GM21423 (cell line): ENCODE data around the gene PCDH9.
"Not testable (repeated sequence)": the region's sequence is repeated elsewhere in the genome, so short reads cannot be mapped to it uniquely, and the experiment has no call there.

Source experiments
- ATAC-seq: cut with Tn5 transposase; IDR thresholded peaks from one replicate; pipeline ENCODE4 v1.9.1; 2021; ENCODE audit warnings: mild to moderate bottlenecking, moderate library complexity; ENCODE audit not compliant: unreplicated experiment

Gene PCDH9

GRCh38 chr13:66803808-66804456 is 426.2 kb downstream of the PCDH9 start:
- no peak for ATAC-seq

- no peak for ATAC-seq
Measured at GRCh38 chr13:66803013-66803807, 426.9 kb downstream of the PCDH9 start.

- ATAC-seq, result no peak
Measured at GRCh38 chr13:66795636-66796035, 434.5 kb downstream of the PCDH9 start.

GRCh38 chr13:66794340-66795031 is 435.6 kb downstream of the PCDH9 start:
- ATAC-seq, result peak; percentile 82

- no peak for ATAC-seq
Measured at GRCh38 chr13:66790861-66791260, 439.3 kb downstream of the PCDH9 start.

GRCh38 chr13:66781241-66781640 is 448.9 kb downstream of the PCDH9 start:
- no peak for ATAC-seq

- no peak for ATAC-seq
Measured at GRCh38 chr13:66780814-66781213, 449.3 kb downstream of the PCDH9 start.

GRCh38 chr13:66778461-66778860 is 451.7 kb downstream of the PCDH9 start:
- ATAC-seq, result no peak

GRCh38 chr13:66775196-66775595 is 454.9 kb downstream of the PCDH9 start:
- no peak for ATAC-seq

- ATAC-seq, result no peak
Measured at GRCh38 chr13:66774046-66774445, 456.1 kb downstream of the PCDH9 start.

- no peak for ATAC-seq
Measured at GRCh38 chr13:66765559-66765958, 464.6 kb downstream of the PCDH9 start.

- not testable (repeated sequence) for ATAC-seq
Measured at GRCh38 chr13:66760678-66761077, 469.5 kb downstream of the PCDH9 start.

- ATAC-seq, result no peak
Measured at GRCh38 chr13:66759919-66760318, 470.2 kb downstream of the PCDH9 start.

- ATAC-seq, result peak; percentile 82
Measured at GRCh38 chr13:66751691-66752090, 478.4 kb downstream of the PCDH9 start.

GRCh38 chr13:66748712-66749111 is 481.4 kb downstream of the PCDH9 start:
- no peak for ATAC-seq

- no peak for ATAC-seq
Measured at GRCh38 chr13:66745307-66745706, 484.8 kb downstream of the PCDH9 start.

- ATAC-seq, result no peak
Measured at GRCh38 chr13:66723576-66723975, 506.6 kb downstream of the PCDH9 start.

GRCh38 chr13:66716538-66716937 is 513.6 kb downstream of the PCDH9 start:
- no peak for ATAC-seq

GRCh38 chr13:66714795-66715194 is 515.3 kb downstream of the PCDH9 start:
- ATAC-seq, result no peak

GRCh38 chr13:66704110-66704509 is 526.0 kb downstream of the PCDH9 start:
- no peak for ATAC-seq

GRCh38 chr13:66703597-66703996 is 526.5 kb downstream of the PCDH9 start:
- ATAC-seq, result no peak

GRCh38 chr13:66700117-66700601 is 530.0 kb downstream of the PCDH9 start:
- no peak for ATAC-seq
